HepG2 (cell line): Measurements from ENCODE around the gene HDGF. TPM values are rescaled to one million over a fixed set of nuclear protein-coding genes. Genes with fewer than 3 reads are reported as not detected.

Source experiments
- CBX5 ChIP-seq: sonication (generic); formaldehyde crosslinking; IDR thresholded peaks from 2 replicates; pipeline ENCODE4 v1.4.0; 2020; ENCODE audit warnings: missing genetic modification reagents, borderline replicate concordance
- CREB1 ChIP-seq, 2 experiments: fragments of 450-650 bp in 1 of 2; IDR thresholded peaks; 2 replicates each; pipeline ENCODE4 v1.6.1; 2016 to 2017; ENCODE audit warnings: control low read depth in 1 of 2, mild to moderate bottlenecking in 1 of 2, missing compliant biosample characterization in 1 of 2, missing genetic modification characterization in 1 of 2
- FOXA1 ChIP-seq, 2 experiments: fragments of 450-650 bp in 1 of 2; sonication (generic) in 1 of 2; formaldehyde crosslinking in 1 of 2; IDR thresholded peaks; 2 replicates each; pipeline versions ENCODE4 v1.4.0 to v1.6.1; 2016 to 2020; ENCODE audit warnings: missing genetic modification reagents in 1 of 2
- FOXC1 ChIP-seq: sonication (generic); formaldehyde crosslinking; IDR thresholded peaks from 2 replicates; pipeline ENCODE4 v1.8.0; 2022; ENCODE audit warnings: mild to moderate bottlenecking, missing genetic modification reagents, borderline replicate concordance
- FOXK2 ChIP-seq: fragments of 450-650 bp; IDR thresholded peaks from 2 replicates; pipeline ENCODE4 v1.6.1; 2016
- GATAD1 ChIP-seq: IDR thresholded peaks from 2 replicates; pipeline ENCODE4 v1.6.1; 2016; ENCODE audit warnings: missing genetic modification reagents, missing compliant biosample characterization
- HDAC6 ChIP-seq: fragments of 200-600 bp; sonication (generic); IDR thresholded peaks from 2 replicates; pipeline ENCODE4 v1.7.0; 2017; ENCODE audit warnings: mild to moderate bottlenecking, antibody characterized with exemption, low read length, low read depth
- HNF1B ChIP-seq: sonication (generic); formaldehyde crosslinking; IDR thresholded peaks from 2 replicates; pipeline ENCODE4 v1.5.1; 2020; ENCODE audit warnings: mild to moderate bottlenecking, moderate library complexity, missing genetic modification reagents
- HOXA3 ChIP-seq: sonication (generic); formaldehyde crosslinking; IDR thresholded peaks from 2 replicates; pipeline ENCODE4 v1.5.0; 2020; ENCODE audit warnings: missing genetic modification reagents
- KDM4B ChIP-seq: sonication (generic); formaldehyde crosslinking; IDR thresholded peaks from 2 replicates; pipeline ENCODE4 v1.4.0; 2020; ENCODE audit warnings: missing genetic modification reagents
- KLF15 ChIP-seq: sonication (generic); formaldehyde crosslinking; IDR thresholded peaks from 2 replicates; pipeline ENCODE4 v1.8.1; 2023; ENCODE audit warnings: borderline replicate concordance, mild to moderate bottlenecking, inconsistent platforms, missing genetic modification reagents, mixed read lengths
- MED8 ChIP-seq: sonication (generic); formaldehyde crosslinking; IDR thresholded peaks from 2 replicates; pipeline ENCODE4 v1.8.1; 2023; ENCODE audit warnings: mild to moderate bottlenecking, missing genetic modification reagents; ENCODE audit not compliant: insufficient replicate concordance
- PRMT3 ChIP-seq: sonication (generic); formaldehyde crosslinking; IDR thresholded peaks from 2 replicates; pipeline ENCODE4 v1.8.1; 2022; ENCODE audit warnings: low read depth, mild to moderate bottlenecking, moderate library complexity, missing genetic modification reagents, borderline replicate concordance
- SMAD1 ChIP-seq: sonication (generic); formaldehyde crosslinking; IDR thresholded peaks from 2 replicates; pipeline ENCODE4 v1.4.0; 2020; ENCODE audit warnings: missing genetic modification reagents, low read depth, mild to moderate bottlenecking, borderline replicate concordance
- TARDBP ChIP-seq: sonication (generic); formaldehyde crosslinking; IDR thresholded peaks from 2 replicates; pipeline ENCODE4 v1.8.0; 2022; ENCODE audit warnings: mild to moderate bottlenecking, missing genetic modification reagents
- TEAD3 ChIP-seq: optimal IDR thresholded peaks from 2 replicates; pipeline ENCODE3; 2016; ENCODE audit warnings: borderline replicate concordance
- ZMYM3 ChIP-seq: sonication (generic); formaldehyde crosslinking; IDR thresholded peaks from 2 replicates; pipeline ENCODE4 v1.5.1; 2020; ENCODE audit warnings: mild to moderate bottlenecking, missing genetic modification reagents
- ZNF142 ChIP-seq: sonication (generic); formaldehyde crosslinking; IDR thresholded peaks from 2 replicates; pipeline ENCODE4 v1.4.0; 2020; ENCODE audit warnings: missing genetic modification reagents
- ZNF430 ChIP-seq: sonication (generic); formaldehyde crosslinking; IDR thresholded peaks from 2 replicates; pipeline ENCODE4 v1.9.0; 2021; ENCODE audit warnings: mild to moderate bottlenecking, missing genetic modification reagents
- ZNF501 ChIP-seq: sonication (generic); formaldehyde crosslinking; IDR thresholded peaks from 2 replicates; pipeline ENCODE4 v1.5.1; 2020; ENCODE audit warnings: mild to moderate bottlenecking, moderate library complexity, missing genetic modification reagents
- ZNF598 ChIP-seq: sonication (generic); formaldehyde crosslinking; IDR thresholded peaks from 2 replicates; pipeline ENCODE4 v1.5.1; 2020; ENCODE audit warnings: mild to moderate bottlenecking, missing genetic modification reagents, borderline replicate concordance
- ZNF674 ChIP-seq: sonication (generic); formaldehyde crosslinking; IDR thresholded peaks from 2 replicates; pipeline ENCODE4 v1.5.0; 2020; ENCODE audit warnings: low read depth, mild to moderate bottlenecking, missing genetic modification reagents
- polyA plus RNA-seq, 8 experiments: library from polyadenylated mRNA; depleted of rRNA in 3 of 8; stranded (reverse) in 7 of 8; unstranded in 1 of 8; fragments of >200 nt; fragmentation: Illumina TruSeq in 4 of 8; extraction: Trizol in 4 of 8; gene quantifications; 2 replicates each; pipeline versions ENCODE4 v1.2.1 to v1.2.3, GENCODE V29; 2011 to 2016; ENCODE audit warnings: low read depth in 4 of 8, missing spikeins in 1 of 8, mixed read lengths in 1 of 8; ENCODE audit not compliant: insufficient read depth in 1 of 8
- total RNA-seq, 5 experiments: library from RNA; depleted of rRNA; stranded (reverse); fragments of >200 nt; fragmentation: Illumina TruSeq; extraction: Trizol; gene quantifications; 2 replicates each; pipeline ENCODE4 v1.2.3, GENCODE V29; 2016; ENCODE audit warnings: low read depth in 1 of 5

Gene HDGF
- total and polyA plus RNA-seq, 2 of the 13 experiments (the other 11 are each of a cell fraction or from before 2014, with no cell fraction given): 156 to 196 TPM

GRCh38 chr1:156725683-156726280 is 25.7 kb downstream of the HDGF start (continued):
- TF ChIP-seq ZNF142 (CRISPR knock-in tag) (no peak), HDAC6 (no peak), GATAD1 (CRISPR knock-in tag) (peak; percentile 74), PRMT3 (CRISPR knock-in tag) (no peak), CREB1 (IDR thresholded peaks at IDR 0.05) (no peak), CREB1 (CRISPR knock-in tag; IDR thresholded peaks at IDR 0.05) (0 out of 2 replicates have a peak, but pooled peaks have one; percentile 27), HOXA3 (CRISPR knock-in tag) (0 out of 2 replicates have a peak, but pooled peaks have one; percentile 48), TARDBP (CRISPR knock-in tag) (peak; percentile 39; the same call in 1 of the 2 replicates), TEAD3 (CRISPR knock-in tag) (peak; percentile 30), KLF15 (CRISPR knock-in tag) (no peak), MED8 (no peak), FOXK2 (no peak), ZNF674 (CRISPR knock-in tag) (no peak), ZNF501 (peak; percentile 65; the same call in 1 of the 2 replicates), FOXA1 (IDR thresholded peaks at IDR 0.05) (no peak), FOXA1 (CRISPR knock-in tag; IDR thresholded peaks at IDR 0.05) (no peak), ZMYM3 (CRISPR knock-in tag) (peak; percentile 17; the same call in 1 of the 2 replicates), SMAD1 (CRISPR knock-in tag) (no peak), FOXC1 (0 out of 2 replicates have a peak, but pooled peaks have one; percentile 24), CBX5 (CRISPR knock-in tag) (peak; percentile 73; the same call in 1 of the 2 replicates), KDM4B (0 out of 2 replicates have a peak, but pooled peaks have one; percentile 79), ZNF430 (CRISPR knock-in tag) (no peak), ZNF598 (CRISPR knock-in tag) (no peak), HNF1B (CRISPR knock-in tag) (peak; percentile 77)
